ENCODE data around the gene LCOR.
A peak's percentile ranks its signal among the peaks of the same experiment; 100 is the strongest.
"Not testable (repeated sequence)": the region's sequence is repeated elsewhere in the genome, so short reads cannot be mapped to it uniquely, and the experiment has no call there.

LCOR gene

DNA sequence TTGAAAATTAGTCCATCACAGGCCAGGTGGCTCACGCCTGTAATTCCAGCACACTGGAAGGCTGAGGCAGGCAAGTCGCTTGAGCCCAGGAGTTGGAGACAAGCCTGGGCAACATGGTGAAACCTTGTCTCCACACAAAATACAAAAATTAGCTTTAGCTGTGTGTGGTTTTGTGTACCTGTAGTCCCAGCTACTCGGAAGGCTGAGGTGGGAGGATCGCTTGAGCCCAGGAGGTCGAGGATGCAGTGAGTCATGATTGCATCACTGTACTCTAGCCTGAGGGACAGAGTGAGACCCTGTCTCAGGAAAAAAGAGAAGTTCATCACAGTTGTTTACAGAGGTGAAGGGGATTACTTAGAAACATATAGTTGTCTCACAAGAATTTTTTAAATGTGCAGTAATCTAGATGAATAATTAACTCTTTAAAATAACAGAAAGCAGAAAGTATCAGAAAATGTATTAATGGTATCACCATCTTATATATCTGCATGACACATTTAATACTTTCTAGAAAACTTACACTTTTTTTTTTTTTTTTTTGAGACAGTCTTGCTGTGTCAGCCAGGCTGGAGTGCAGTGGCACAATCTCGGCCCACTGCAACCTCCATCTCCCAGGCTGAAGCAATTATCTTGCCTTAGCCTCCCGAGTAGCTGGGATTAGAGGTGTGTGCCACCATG lies 8.9 kb downstream of the LCOR start:
- no peak for DNase-seq (ENCODE audit: low spot score)

DNA sequence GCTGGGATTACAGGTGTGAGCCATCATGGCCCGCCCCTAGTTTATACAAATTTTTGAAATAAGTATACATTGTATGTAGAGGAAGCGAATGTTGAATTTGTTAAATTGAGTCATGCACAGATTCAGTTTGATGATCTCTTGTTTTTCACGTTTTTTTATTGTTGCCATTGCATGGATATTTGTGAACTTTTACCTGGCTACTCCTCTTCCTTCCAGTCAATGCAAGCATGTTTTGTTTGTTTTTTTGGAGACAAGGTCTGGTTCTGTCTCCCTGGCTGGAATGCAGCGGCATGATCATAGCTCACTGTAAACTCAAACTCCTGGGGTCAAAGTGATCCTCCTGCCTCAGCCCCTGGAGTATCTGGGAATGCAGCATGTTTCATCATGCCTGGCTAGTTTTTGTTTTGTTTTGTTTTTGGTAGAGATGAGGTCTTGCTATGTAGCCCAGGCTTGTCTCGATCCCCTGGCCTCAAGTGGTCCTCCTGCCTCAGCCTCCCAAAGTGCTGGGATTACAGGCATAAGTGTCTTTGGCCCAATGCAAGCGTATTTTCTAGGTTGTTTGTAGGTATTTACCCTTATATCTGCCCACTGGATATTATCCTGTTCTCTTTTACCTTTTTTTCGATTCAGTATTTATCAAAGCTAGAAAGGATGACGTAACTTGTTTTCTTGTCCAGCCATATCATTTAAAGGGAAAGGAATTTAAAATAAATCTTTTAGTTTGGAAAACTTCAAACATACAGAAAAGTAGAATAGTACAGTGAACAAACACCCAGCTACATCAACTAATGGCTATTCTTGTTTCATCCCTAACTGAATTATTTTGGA lies 11.0 kb downstream of the LCOR start:
- DNase-seq (ENCODE audit: low spot score) = no peak

DNA sequence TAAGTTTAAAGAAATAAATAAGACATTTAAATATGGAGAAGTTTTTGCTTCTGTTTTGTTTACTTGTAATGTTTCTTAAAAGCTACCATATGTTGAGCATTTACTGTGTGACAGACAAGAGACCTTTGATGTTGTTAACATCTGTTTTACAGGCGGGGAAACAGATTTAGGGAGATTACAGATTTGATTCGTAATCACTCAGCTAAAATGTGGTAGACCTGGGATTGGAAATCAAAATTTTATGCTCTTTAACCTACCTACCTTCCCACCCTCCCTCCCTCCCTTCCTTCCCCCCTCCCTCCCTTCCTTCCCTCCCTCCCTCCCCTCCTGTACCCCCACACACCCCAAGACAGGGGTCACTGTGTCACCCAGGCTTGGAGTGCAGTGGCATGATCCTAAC lies 11.7 kb downstream of the LCOR start:
- DNase-seq (ENCODE audit: low spot score) = no peak

DNA sequence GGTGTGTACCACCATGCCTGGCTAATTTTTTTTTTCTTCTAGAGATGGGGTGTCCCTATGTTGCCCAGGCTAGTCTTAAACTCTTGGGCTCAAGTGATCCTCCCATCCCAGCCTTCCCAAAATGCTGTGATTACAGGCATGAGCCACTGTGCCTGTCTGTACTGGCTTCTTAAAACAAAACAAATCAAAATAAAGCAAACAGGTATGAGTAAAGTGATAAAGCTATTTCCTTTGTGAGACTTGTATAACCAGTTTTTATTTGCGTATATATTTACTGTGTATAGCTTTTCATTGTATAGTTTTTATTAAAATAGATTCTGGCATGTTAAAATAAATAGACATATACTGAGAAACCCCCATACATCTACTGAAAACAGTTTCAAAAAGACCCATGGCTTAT lies 14.3 kb downstream of the LCOR start:
- DNase-seq (ENCODE audit: low spot score) = no peak

DNA sequence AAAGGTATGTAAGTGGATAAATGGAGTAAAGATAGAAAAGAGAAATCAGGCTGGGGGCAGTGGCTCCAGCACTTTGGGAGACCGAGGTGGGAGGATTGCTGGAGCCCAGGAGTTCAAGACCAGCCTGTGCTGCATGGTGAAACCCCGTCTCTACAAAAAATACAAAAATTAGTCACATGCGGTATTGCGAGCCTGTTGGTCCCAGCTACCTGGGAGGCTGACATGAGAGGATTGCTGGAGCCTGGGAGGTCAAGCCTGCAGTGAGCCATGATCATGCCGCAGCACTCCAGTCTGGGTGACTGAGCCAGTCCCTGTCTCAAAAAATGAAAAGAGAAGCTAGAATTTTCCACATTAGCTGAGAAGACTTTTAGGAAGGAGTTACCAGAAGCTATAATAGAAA lies 14.8 kb downstream of the LCOR start:
- no peak for DNase-seq (ENCODE audit: low spot score)

DNA sequence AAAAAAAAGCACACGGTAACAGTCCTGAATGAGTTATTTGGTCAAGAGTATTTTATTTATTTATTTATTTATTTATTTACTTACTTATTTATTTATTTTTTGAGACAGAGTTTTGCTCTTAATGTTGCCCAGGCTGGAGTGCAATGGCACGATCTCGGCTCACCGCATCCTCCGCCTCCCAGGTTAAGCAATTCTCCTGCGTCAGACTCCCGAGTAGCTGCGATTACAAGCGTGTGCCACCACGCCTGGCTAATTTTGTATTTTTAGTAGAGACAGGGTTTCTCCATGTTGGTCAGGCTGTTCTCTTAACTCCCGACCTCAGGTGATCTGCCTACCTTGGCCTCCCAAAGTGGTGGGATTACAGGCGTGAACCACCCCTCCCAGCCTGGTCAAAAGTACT lies 15.3 kb downstream of the LCOR start:
- not testable (repeated sequence) for DNase-seq (ENCODE audit: low spot score)

DNA sequence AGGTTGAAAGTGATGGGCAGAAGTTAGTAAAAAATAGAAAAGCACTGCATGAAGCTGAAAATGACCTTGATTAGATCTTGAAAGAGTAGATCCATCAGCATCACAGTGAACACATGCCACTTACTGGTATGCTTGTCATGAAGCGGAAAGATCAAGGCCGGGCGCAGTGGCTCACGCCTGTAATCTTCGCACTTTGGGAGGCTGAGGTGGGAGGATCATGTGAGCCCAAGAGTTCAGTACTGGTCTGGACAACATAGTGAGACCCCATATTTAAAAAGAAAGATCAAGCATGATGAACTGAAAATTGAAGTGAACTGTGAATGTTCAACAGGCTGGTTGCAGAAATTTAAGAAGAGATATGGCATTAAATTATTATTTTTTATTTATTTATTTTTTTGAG lies 18.0 kb downstream of the LCOR start:
- DNase-seq (ENCODE audit: low spot score) = no peak

DNA sequence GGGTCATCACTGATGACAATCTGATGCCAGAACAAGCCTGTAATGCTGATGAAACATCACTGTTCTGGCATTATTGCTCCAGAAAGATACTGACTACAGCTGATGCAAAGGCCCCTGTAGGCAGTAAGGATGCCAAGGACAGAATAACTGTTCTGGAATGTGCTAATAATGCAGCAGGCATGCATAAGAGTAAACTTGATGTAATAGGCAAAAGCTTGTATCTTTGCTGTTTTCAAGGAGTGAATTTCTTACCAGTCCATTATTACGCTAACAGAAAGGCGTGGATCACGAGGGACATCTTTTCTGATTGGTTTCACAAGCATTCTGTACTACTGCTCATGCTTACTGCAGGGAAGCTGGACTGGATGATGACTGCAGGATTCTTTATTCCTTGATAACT lies 18.7 kb downstream of the LCOR start:
- DNase-seq (ENCODE audit: low spot score) = peak; percentile 86

DNA sequence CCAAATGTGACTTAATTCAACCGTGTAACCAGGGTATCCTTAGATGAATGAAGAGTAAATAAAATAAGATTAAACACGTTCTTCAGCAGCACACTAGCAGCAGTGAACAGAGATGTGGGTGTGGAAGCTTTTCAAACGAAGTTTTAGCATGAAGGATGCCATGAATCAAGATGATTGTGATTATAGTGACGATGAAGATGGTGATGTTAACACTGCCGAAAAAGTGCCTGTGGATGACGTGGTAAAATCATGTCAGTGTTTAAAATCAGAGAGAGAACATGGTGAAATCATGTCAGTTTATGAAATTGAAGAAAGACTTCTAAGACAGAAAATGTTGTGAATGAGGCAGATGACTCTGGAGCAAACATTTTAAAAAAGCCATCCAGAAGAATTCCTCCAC lies 19.2 kb downstream of the LCOR start:
- no peak for DNase-seq (ENCODE audit: low spot score)

DNA sequence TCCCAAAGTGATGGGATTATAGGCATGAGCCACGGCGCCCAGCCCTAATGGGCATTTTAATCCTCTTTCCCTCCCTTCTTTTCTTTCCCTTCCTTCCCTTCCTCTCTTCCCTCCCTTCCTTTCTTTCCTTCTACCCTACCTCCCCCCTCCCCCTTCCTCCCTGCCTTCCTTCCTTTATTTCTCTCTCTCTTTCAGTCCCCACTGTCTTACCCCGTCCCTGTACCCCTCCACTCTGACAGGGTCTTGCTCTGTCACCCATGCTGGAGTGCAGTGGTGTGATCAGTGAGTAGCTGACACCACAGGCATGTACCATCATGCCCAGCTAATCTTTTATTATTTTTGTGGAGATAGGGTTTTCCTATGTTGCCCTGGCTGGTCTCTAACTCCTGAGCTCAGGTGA lies 24.2 kb downstream of the LCOR start:
- DNase-seq (ENCODE audit: low spot score) = no peak

DNA sequence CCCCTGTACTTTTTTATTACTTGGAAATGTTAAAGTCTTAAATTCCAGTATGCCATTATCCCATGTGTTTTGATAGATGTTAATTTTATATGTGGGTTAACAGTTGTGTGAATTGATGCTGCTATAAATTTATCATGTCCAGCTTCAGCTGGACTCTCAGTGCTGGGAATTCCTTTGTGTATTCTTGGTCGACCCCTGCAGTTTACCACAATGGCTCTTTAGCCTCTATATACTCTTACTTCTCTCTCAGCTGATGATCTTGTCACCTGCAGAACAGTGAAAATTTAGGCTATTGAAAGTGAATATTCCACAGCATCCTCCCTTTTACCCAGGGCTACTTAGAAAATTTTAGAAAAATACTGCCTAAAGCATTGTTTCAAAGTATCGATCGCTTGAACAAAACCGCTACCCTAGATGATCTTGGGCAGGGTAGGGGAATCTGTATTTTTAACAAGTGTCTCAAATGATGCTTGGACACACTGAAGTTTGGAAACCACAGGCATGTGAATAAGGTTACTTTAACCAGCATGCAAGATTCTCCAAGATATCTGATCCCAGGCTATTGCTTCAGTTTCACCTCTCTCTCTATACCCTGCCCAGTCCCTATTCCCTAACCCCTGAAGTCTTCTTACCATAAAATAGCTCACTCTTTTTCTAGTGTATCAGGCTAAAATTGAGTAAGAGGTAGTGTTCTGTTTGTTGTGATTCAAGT lies 25.4 kb downstream of the LCOR start:
- DNase-seq (ENCODE audit: low spot score) = peak; percentile 15

DNA sequence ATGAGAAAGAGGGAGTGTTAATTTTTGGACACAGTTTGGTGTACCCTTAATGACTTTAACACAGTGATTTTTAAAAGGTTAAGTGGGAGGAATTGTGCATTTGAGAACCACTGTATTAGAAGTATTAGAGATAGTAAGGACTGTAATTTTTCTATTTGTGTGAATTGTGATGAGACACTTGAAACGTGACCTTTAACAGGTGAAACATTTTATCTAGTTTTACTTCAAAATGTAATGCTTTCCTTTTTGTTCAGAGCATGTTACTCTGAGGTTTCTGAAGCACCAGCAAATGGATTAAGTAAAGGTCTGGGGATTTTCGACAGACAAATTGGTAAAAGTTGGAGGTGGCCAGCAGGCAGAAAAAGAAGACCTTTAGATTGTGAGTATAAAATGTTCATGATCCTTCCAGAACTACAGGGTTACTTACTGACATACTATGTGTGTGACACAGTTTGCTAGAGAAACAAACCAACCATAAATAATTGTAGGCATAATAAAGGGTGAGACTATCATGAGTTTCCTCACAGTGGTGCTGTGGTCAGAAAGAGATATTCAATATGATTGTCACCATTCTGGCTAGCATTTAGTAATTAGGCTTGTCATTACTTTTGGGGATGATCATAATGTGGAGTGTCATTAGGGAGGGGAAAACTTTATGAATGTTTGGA lies 26.1 kb downstream of the LCOR start:
- DNase-seq (ENCODE audit: low spot score) = peak; percentile 13

DNA sequence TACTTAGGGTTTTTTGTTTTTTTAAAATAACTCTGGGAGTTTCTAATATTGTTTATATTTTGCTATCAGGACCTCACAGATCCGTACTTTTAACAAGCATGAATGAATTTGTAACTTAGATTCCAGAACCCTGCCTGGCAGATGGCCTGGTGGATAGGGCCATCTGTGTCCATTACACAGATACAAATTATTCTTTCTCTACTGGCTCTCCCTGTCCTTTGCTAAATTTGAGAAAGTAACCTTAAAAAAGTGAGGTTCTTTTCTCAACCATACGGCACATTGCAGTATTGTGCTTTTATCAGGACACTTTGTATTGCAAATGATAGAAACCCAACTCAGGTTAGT lies 26.6 kb downstream of the LCOR start:
- peak; percentile 14 for DNase-seq (ENCODE audit: low spot score)

DNA sequence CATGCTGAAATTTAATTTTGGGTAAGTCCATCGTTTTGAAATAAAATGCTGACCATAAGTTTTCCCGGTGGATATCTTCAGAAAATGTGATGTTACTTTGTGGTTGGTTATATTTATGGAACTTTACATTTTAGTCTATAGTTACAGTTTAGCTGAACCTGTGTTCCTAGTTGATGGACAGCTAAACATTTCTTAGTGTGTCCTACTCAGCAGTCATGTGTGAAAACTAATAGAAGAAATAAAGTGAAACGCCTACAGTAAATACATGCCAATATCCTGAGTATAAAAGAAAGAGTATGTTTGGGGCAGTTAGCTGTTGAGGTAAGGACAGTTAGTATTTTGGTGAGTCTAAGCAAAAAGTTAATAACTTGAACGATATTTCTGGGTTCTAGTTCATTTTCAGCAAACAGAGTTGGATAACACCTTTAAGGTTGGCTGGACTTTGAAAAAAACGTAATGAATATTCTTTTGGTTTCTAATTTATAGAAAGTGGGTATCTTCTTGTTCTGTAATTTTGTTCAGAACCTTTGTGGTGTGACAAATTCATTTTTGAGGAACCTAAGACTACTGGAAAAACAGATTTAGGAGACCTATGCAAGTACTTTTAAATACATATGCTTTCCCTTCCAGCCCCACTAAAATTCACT lies 28.7 kb downstream of the LCOR start:
- no peak for DNase-seq (ENCODE audit: low spot score)

DNA sequence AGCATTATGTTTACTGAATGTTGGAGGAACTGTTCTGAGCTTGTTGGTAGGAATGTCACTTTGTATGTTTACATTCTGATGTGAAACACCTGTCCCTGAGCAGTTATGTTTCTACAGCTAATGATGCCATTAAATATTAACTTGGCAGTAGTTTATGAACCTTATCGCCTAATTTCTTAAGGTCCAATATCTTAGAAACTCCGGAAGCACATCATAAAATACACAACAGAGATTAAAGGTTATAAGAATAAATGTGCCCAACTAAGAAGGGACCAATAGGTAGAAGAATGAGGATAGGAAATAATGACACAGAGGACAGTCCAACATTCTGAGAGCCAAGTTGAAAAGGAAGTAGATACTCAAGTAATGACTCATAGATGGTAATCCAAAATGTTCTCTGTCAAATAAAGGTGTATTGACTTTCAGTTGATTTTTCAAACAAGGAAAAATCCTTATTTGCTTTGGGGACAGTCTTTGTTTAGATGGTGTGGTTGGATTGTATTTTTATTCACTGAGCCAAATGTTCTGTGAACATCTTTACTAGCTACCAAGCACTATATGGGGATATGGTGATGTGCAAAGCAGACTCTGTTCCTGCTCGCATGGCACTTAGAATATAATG lies 31.9 kb downstream of the LCOR start:
- peak; percentile 51 for DNase-seq (ENCODE audit: low spot score)

DNA sequence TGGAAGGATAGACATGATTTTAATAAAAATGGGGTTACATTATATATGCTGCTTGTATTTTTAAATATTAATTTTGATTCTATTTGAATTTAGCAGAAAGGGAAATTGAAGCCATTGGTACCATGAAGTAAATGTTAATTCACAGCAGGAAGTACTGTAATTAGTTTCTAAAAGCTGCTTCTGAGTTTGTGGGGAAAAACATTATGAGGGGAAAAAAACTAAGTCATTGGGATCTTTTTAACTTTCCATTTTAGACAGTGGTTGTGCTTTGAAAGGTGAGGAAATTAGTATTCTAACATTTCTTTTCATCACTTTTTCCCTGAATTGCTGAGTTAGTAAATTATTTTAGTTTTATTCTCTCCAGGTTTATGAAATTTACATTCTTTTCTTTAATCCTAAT lies 41.0 kb downstream of the LCOR start:
- DNase-seq (ENCODE audit: low spot score) = no peak

DNA sequence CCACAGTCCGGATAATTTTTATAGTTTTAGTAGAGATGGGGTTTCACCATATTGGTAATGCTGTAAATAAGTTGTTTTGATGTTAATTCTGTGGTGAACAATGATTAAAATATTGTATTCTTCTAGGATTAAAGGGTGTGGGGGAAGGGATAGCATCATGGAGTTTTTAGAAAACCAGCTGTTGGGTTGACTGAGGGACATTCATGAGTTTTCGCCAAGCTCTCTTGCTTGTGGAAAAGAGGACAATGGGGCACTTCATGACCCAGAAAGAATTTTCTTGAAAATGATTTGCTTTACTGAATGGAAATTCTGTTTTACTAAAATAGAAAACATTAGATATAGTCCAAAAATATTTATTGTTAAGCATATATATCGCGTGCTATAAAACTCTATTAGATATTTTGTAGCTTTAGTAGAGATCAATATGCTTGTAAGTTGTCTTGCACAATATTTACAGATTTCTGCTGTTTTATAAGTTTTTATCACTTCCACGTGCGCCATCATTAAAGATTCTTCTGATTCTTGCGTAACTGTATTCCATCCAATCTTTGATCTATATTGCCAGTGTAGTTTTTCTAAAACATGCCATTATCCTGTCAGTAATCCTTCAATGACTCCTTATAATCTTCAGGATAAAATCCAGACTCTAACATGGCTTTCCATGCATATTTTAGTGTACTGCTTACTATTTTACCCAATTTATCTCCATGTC lies 41.8 kb downstream of the LCOR start:
- DNase-seq (ENCODE audit: low spot score) = no peak

DNA sequence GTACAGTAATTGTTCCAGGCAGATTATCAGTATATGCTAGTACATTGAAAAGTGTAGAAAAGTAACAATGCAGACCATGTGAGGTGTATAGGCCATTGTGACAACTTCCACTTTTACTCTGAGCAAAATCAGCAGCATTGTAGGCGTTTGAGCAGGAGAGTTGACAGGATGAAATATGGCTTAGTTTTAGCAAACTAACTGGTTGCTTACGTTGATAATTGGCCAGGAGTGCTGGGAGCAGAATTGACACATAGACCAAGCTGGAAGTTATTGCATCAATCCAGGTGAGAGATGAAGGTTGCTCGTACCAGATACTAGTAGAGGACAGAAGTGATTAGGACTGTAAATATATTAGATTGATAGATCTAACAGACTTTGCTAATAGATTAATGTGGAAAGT lies 46.0 kb downstream of the LCOR start:
- DNase-seq (ENCODE audit: low spot score) = no peak

DNA sequence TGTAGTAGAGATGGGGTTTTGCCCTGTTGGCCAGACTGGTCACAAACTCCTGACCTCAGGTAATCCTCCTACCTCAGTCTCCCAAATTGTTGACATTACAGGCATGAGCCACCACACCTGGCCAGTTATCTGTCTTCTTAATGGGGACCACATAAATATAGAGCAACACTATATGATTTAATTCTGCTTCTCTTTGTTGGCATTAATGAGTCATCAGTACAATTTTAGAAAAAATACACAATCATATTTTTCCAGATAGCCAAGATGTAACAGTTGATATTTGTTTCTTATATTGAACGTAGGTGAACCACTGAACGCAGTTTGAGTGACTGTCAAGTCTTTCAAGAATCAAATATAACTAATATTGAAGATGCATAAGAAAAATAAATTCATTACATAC lies 48.5 kb downstream of the LCOR start:
- DNase-seq (ENCODE audit: low spot score) = no peak

DNA sequence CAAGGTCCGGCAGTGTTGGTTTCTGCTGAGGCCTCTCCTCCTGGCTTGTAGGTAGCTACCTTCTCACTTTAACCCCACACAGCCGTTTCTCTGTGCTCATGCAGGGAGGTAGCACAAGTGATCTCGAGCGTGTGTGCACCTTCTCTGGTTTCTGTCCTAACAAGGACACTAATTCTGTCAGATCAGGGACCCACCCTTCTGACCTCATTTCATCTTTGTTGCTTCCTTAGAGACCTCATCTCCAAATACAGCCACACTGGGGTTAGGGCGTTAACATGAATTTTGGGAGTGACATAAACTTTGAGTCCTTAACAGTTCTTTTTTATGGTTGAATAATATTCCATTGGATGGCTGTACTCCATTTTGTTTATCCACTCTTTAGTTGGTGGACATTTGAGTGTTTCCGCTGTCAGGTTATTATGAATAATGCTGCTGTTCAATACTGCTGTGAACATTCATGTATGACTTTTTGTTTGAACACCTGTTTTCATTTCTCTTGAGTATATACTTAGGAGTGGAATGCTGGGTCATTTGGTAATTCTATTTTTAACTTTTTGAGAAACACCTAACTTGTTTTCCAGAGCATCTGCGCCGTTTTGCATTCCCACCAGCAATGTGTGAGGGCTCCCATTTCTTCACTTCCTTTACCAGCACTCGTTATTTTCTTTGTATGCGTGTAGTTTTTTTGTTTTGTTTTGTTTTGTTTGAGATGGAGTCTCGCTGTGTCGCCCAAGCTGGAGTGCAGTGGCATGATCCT lies 57.5 kb downstream of the LCOR start:
- no peak for DNase-seq (ENCODE audit: low spot score)
